Measurements from ENCODE around the gene SLC9B2. TPM values are rescaled to one million over a fixed set of nuclear protein-coding genes. Genes with fewer than 3 reads are reported as not detected.

The SLC9B2 gene
- total RNA-seq, 1 donor: 31.2 TPM

- TF ChIP-seq CTCF (IDR thresholded peaks at IDR 0.05; ENCODE audit: insufficient read depth, low read length): no peak
- DNase-seq (ENCODE audit: low read depth): no peak
- H3K4me3 ChIP-seq (ENCODE audit: low read depth, low read length): no peak overlapping the region
These were observed 88.0 kb downstream of the SLC9B2 start for GRCh38 chr4:102988429-102989020.

GRCh38 chr4:102981005-102981404 is 95.6 kb downstream of the SLC9B2 start:
- DNase-seq (ENCODE audit: low read depth): no peak
- no peak for TF ChIP-seq CTCF (IDR thresholded peaks at IDR 0.05; ENCODE audit: insufficient read depth, low read length)
- H3K4me3 ChIP-seq (ENCODE audit: low read depth, low read length): no peak overlapping the region

Other genes with a start within 250 kb of the SLC9B2 start
- gene UBE2D3, start 249.2 kb downstream of the SLC9B2 start, total RNA-seq (ENCODE audit: low replicate concordance): 247 and 487 TPM in 2 replicates
- gene CISD2, start 207.8 kb downstream of the SLC9B2 start, total RNA-seq (ENCODE audit: low replicate concordance): 30.3 and 52.9 TPM in 2 replicates
- gene SLC9B1, start 57.1 kb downstream of the SLC9B2 start, total RNA-seq (ENCODE audit: low replicate concordance): 1.2 and 2.0 TPM in 2 replicates
- 31.2 and 38.7 TPM in 2 replicates for gene BDH2, start 23.1 kb upstream of the SLC9B2 start, total RNA-seq (ENCODE audit: low replicate concordance)
- 1.2 and 26.9 TPM in 2 replicates for gene CENPE, start 121.6 kb upstream of the SLC9B2 start, total RNA-seq (ENCODE audit: low replicate concordance)

Data from fibroblast of the aortic adventitia (primary cell).